Measurements from ENCODE around the gene DZANK1.
"Not testable (repeated sequence)": the region's sequence is repeated elsewhere in the genome, so short reads cannot be mapped to it uniquely, and the experiment has no call there.

Gene DZANK1

GRCh38 chr20:18507218-18508191 is 40.7 kb upstream of the DZANK1 start, which contains the start of gene SEC23B:
Gene SEC23B (plus strand): TSS chr20:18507940. CDS start chr20:18510836, 2,896 bp downstream.
- peak within 1 kb of the TSS; percentile 88 for H3K4me3 ChIP-seq (ENCODE audit: low read depth, low read length)
- no peak for TF ChIP-seq CTCF (IDR thresholded peaks at IDR 0.05; ENCODE audit: low read depth, low read length, missing control alignments)
- peak; percentile 96 for DNase-seq (ENCODE audit: low read depth)
- in situ Hi-C loops (cut with HindIII; ENCODE audit: low sequenced_read_pairs), result no loop called here

GRCh38 chr20:18506744-18507143 is 39.9 kb upstream of the DZANK1 start:
- DNase-seq (ENCODE audit: low read depth), result no peak
- in situ Hi-C loops (cut with HindIII; ENCODE audit: low sequenced_read_pairs), result no loop called here
- TF ChIP-seq CTCF (IDR thresholded peaks at IDR 0.05; ENCODE audit: low read depth, low read length, missing control alignments), result no peak
- peak overlapping the region; percentile 88 for H3K4me3 ChIP-seq (ENCODE audit: low read depth, low read length)

GRCh38 chr20:18504479-18505060 is 37.7 kb upstream of the DZANK1 start:
- in situ Hi-C loops (cut with HindIII; ENCODE audit: low sequenced_read_pairs), result no loop called here
- no peak for TF ChIP-seq CTCF (IDR thresholded peaks at IDR 0.05; ENCODE audit: low read depth, low read length, missing control alignments)
- no peak overlapping the region for H3K4me3 ChIP-seq (ENCODE audit: low read depth, low read length)
- no peak for DNase-seq (ENCODE audit: low read depth)

- H3K4me3 ChIP-seq (ENCODE audit: low read depth, low read length); in situ Hi-C loops (cut with HindIII; ENCODE audit: low sequenced_read_pairs); DNase-seq (ENCODE audit: low read depth): not testable (repeated sequence)
These were observed 34.8 kb upstream of the DZANK1 start for GRCh38 chr20:18501672-18502071.

GRCh38 chr20:18497603-18498002 is 30.8 kb upstream of the DZANK1 start:
- TF ChIP-seq CTCF (IDR thresholded peaks at IDR 0.05; ENCODE audit: low read depth, low read length, missing control alignments), result no peak
- no peak overlapping the region for H3K4me3 ChIP-seq (ENCODE audit: low read depth, low read length)
- DNase-seq (ENCODE audit: low read depth), result no peak
- in situ Hi-C loops (cut with HindIII; ENCODE audit: low sequenced_read_pairs), result no loop called here

- TF ChIP-seq CTCF (IDR thresholded peaks at IDR 0.05; ENCODE audit: low read depth, low read length, missing control alignments), result no peak
- in situ Hi-C loops (cut with HindIII; ENCODE audit: low sequenced_read_pairs), result no loop called here
- peak within 1 kb of the TSS; percentile 75 for H3K4me3 ChIP-seq (ENCODE audit: low read depth, low read length)
These were observed 30.1 kb upstream of the DZANK1 start, which contains the start of gene RBBP9 for GRCh38 chr20:18496740-18497592. Gene RBBP9 (minus strand): TSS chr20:18497225. CDS start chr20:18497167, 58 bp downstream.

More at GRCh38 chr20:18496740-18497592, 30.1 kb upstream of the DZANK1 start, which contains the start of gene RBBP9:
- peak; percentile 38 for DNase-seq (ENCODE audit: low read depth)

All from astrocyte of the cerebellum (primary cell).